Activated CD4-positive, alpha-beta T cell treated with anti-CD3 and anti-CD28 coated beads, Interleukin-2, amount 50 U/mL, for 1 hour (primary cell): ENCODE measurements around the gene TPRN.
"Not testable (repeated sequence)": the region's sequence is repeated elsewhere in the genome, so short reads cannot be mapped to it uniquely, and the experiment has no call there.

Experiments
- DNase-seq: peaks from one replicate; pipeline ENCODE4 v3.0.0-alpha.2; 2020

Gene TPRN

GRCh38 chr9:137200311-137201204 is at the start of gene TPRN:
Gene TPRN, minus strand, starts transcription at chr9:137200741. Its CDS starts 30 bp downstream, at chr9:137200711.
- DNase-seq = peak; percentile 98

- no peak for DNase-seq
Observed at GRCh38 chr9:137247916-137248175, 47.3 kb upstream of the TPRN start.

GRCh38 chr9:137247135-137247915 is 46.8 kb upstream of the TPRN start:
- no peak for DNase-seq

- no peak for DNase-seq
Observed at GRCh38 chr9:137245450-137246421, 45.2 kb upstream of the TPRN start.

- no peak for DNase-seq
Observed at GRCh38 chr9:137244486-137245449, 44.2 kb upstream of the TPRN start.

GRCh38 chr9:137243626-137244485 is 43.3 kb upstream of the TPRN start:
- no peak for DNase-seq

- not testable (repeated sequence) for DNase-seq
Observed at GRCh38 chr9:137243266-137243625, 42.7 kb upstream of the TPRN start.

- DNase-seq = no peak
Observed at GRCh38 chr9:137242269-137243203, 42.0 kb upstream of the TPRN start.

GRCh38 chr9:137241490-137242268 is 41.1 kb upstream of the TPRN start:
- DNase-seq = peak; percentile 70

- DNase-seq = peak; percentile 96
Observed at GRCh38 chr9:137240841-137241489, 40.4 kb upstream of the TPRN start, which contains the start of gene TUBB4B. Gene TUBB4B, plus strand, starts transcription at chr9:137241287. Its CDS starts 74 bp downstream, at chr9:137241361.

- peak; percentile 54 for DNase-seq
Observed at GRCh38 chr9:137240318-137240840, 39.8 kb upstream of the TPRN start.

- not testable (repeated sequence) for DNase-seq
Observed at GRCh38 chr9:137239541-137240200, 39.1 kb upstream of the TPRN start.

GRCh38 chr9:137237759-137238726 is 37.5 kb upstream of the TPRN start:
- no peak for DNase-seq

GRCh38 chr9:137236936-137237421 is 36.4 kb upstream of the TPRN start:
- no peak for DNase-seq

GRCh38 chr9:137236238-137236935 is 35.8 kb upstream of the TPRN start:
- peak; percentile 92 for DNase-seq
